ENCODE measurements around the gene CDC42BPB.
"Not testable (repeated sequence)": the region's sequence is repeated elsewhere in the genome, so short reads cannot be mapped to it uniquely, and the experiment has no call there.

Gene CDC42BPB

DNA sequence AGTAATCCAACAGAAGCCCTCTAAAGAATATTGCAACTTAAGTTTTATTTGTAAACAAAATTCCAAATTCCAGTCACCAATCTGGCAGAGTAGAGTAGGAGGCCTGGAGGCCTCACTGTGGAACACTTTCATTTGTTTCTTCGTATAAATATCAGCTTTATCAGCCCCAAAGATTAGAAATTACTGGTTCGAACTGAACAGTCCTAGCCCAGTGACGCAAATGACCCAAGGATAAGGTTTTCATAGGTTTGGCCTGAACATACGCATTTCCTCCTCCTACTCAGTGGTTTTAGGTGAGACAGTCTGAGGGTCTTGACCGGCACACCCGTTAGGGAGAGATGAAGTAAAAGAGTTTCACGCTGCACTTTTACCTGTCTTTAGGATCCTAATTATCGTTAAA is 1.7 kb downstream of the CDC42BPB start:
- TF ChIP-seq, protein P1, sequence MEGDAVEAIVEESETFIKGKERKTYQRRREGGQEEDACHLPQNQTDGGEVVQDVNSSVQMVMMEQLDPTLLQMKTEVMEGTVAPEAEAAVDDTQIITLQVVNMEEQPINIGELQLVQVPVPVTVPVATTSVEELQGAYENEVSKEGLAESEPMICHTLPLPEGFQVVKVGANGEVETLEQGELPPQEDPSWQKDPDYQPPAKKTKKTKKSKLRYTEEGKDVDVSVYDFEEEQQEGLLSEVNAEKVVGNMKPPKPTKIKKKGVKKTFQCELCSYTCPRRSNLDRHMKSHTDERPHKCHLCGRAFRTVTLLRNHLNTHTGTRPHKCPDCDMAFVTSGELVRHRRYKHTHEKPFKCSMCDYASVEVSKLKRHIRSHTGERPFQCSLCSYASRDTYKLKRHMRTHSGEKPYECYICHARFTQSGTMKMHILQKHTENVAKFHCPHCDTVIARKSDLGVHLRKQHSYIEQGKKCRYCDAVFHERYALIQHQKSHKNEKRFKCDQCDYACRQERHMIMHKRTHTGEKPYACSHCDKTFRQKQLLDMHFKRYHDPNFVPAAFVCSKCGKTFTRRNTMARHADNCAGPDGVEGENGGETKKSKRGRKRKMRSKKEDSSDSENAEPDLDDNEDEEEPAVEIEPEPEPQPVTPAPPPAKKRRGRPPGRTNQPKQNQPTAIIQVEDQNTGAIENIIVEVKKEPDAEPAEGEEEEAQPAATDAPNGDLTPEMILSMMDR (IDR thresholded peaks at IDR 0.05; ENCODE audit: insufficient read depth, low read length, poor library complexity, severe bottlenecking), result no peak
- TF ChIP-seq EZH2phosphoT487 (conservative IDR thresholded peaks at IDR 0.05; ENCODE audit: low read length), result no peak
- Histone ChIP-seq H3K9me3 (ENCODE audit: insufficient read depth, low read length) (no peaks in the 10 kb centered on the region), H3K4me3 (ENCODE audit: insufficient read depth, low read length, poor library complexity, severe bottlenecking) (no peak overlapping the region), H3K36me3 (ENCODE audit: low read length) (no peaks in the 10 kb centered on the region), H3K79me2 (ENCODE audit: insufficient read depth, low read length) (no peaks in the 10 kb centered on the region), H2AFZ (ENCODE audit: low read depth, low read length, severe bottlenecking) (no peak overlapping the region), H3K27ac (ENCODE audit: low read depth, low read length) (no peak overlapping the region), H3F3A (ENCODE audit: insufficient read depth) (no peaks in the 10 kb centered on the region), H3K27me3 (ENCODE audit: low read length) (no peaks in the 10 kb centered on the region), H3K4me2 (ENCODE audit: low read depth, low read length, poor library complexity, severe bottlenecking) (no peak overlapping the region), H3K9ac (ENCODE audit: low read length) (no peak overlapping the region), H4K20me1 (ENCODE audit: low read depth, low read length) (no peaks in the 10 kb centered on the region), H3K9me2 (replicated peaks; ENCODE audit: insufficient read depth, low read length) (no peaks in the 10 kb centered on the region)

DNA sequence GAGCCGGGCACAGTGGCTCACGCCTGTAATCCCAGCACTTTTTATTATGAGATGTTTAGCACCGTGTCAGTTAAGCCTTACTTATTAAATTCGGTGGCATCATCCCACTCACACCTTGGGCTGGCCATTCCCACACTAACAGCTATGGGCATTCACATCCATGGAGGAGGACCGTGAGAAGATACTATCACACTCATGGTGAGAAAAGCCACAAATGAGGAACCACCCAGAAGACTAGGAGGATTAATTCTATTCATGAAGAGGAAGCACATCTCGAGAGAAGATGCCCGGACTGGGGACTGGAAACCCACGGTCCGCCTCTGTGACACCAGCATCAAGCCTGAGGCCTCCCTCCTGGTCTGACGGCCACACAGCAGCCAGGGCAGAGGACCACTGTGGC is 4.9 kb downstream of the CDC42BPB start:
- H3K4me2 ChIP-seq (ENCODE audit: low read depth, low read length, poor library complexity, severe bottlenecking), result no peak overlapping the region
- TF ChIP-seq EZH2phosphoT487 (conservative IDR thresholded peaks at IDR 0.05; ENCODE audit: low read length), result no peak
- TF ChIP-seq, protein P1 (IDR thresholded peaks at IDR 0.05; ENCODE audit: insufficient read depth, low read length, poor library complexity, severe bottlenecking), result no peak
- no peaks in the 10 kb centered on the region for H3F3A ChIP-seq (ENCODE audit: insufficient read depth)
- no peak overlapping the region for H3K27ac ChIP-seq (ENCODE audit: low read depth, low read length)
- H3K9me2 ChIP-seq (replicated peaks; ENCODE audit: insufficient read depth, low read length), result no peaks in the 10 kb centered on the region
- no peaks in the 10 kb centered on the region for H3K36me3 ChIP-seq (ENCODE audit: low read length)
- H3K4me3 ChIP-seq (ENCODE audit: insufficient read depth, low read length, poor library complexity, severe bottlenecking), result no peak overlapping the region
- H3K27me3 ChIP-seq (ENCODE audit: low read length), result no peaks in the 10 kb centered on the region
- no peak overlapping the region for H3K9ac ChIP-seq (ENCODE audit: low read length)
- no peaks in the 10 kb centered on the region for H4K20me1 ChIP-seq (ENCODE audit: low read depth, low read length)
- H2AFZ ChIP-seq (ENCODE audit: low read depth, low read length, severe bottlenecking), result no peak overlapping the region
- no peaks in the 10 kb centered on the region for H3K9me3 ChIP-seq (ENCODE audit: insufficient read depth, low read length)
- H3K79me2 ChIP-seq (ENCODE audit: insufficient read depth, low read length), result no peaks in the 10 kb centered on the region

DNA sequence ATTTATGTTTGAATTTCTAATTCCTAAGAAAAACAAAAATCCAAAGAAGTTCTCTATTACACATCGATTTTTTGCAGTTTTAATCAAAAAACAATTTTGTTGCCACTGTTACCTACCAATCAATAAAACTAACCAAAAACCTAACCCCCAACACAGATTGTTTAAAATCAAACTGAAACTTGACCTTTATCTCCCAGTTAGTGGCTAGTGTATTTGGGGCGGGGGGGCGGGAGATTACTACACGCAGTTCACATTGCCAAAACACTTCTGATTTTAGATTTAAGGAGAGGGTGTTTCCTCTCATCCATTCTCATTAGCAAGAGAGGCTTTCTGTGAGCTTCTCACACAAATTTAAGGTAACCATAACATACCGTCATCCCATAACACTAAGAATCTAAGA is 6.4 kb downstream of the CDC42BPB start:
- H3K9ac ChIP-seq (ENCODE audit: low read length), result no peak overlapping the region
- H3K79me2 ChIP-seq (ENCODE audit: insufficient read depth, low read length), result no peaks in the 10 kb centered on the region
- no peak overlapping the region for H3K27ac ChIP-seq (ENCODE audit: low read depth, low read length)
- H3K9me2 ChIP-seq (replicated peaks; ENCODE audit: insufficient read depth, low read length), result no peaks in the 10 kb centered on the region
- H4K20me1 ChIP-seq (ENCODE audit: low read depth, low read length), result no peaks in the 10 kb centered on the region
- H2AFZ ChIP-seq (ENCODE audit: low read depth, low read length, severe bottlenecking), result no peak overlapping the region
- no peaks in the 10 kb centered on the region for H3K27me3 ChIP-seq (ENCODE audit: low read length)
- H3K4me3 ChIP-seq (ENCODE audit: insufficient read depth, low read length, poor library complexity, severe bottlenecking), result no peak overlapping the region
- no peak for TF ChIP-seq EZH2phosphoT487 (conservative IDR thresholded peaks at IDR 0.05; ENCODE audit: low read length)
- TF ChIP-seq, protein P1 (IDR thresholded peaks at IDR 0.05; ENCODE audit: insufficient read depth, low read length, poor library complexity, severe bottlenecking), result no peak
- H3K4me2 ChIP-seq (ENCODE audit: low read depth, low read length, poor library complexity, severe bottlenecking), result no peak overlapping the region
- H3K9me3 ChIP-seq (ENCODE audit: insufficient read depth, low read length), result no peaks in the 10 kb centered on the region
- H3F3A ChIP-seq (ENCODE audit: insufficient read depth), result no peaks in the 10 kb centered on the region
- no peaks in the 10 kb centered on the region for H3K36me3 ChIP-seq (ENCODE audit: low read length)

DNA sequence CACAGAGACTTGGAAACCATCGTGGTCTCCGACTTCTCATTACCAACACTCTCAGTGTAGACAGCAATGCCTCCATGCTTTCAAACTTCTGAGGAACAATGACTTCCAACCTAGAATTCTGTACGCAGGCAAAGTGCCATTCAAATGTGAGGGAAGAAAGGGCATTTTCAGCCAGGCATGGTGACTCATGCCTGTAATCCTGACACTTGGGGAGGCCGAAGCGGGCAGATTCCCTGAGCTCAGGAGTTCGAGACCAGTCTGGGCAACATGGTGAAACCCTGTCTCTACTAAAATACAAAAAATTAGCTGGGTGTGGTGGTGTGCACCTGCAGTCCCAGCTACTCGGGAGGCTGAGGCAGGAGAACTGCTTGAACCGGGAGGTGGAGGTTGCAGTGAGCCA is 9.9 kb downstream of the CDC42BPB start:
- H3F3A ChIP-seq (ENCODE audit: insufficient read depth); H3K9me3 ChIP-seq (ENCODE audit: insufficient read depth, low read length); H3K9me2 ChIP-seq (replicated peaks; ENCODE audit: insufficient read depth, low read length); H3K27me3 ChIP-seq (ENCODE audit: low read length); H3K9ac ChIP-seq (ENCODE audit: low read length); H3K27ac ChIP-seq (ENCODE audit: low read depth, low read length); H3K79me2 ChIP-seq (ENCODE audit: insufficient read depth, low read length); H3K4me3 ChIP-seq (ENCODE audit: insufficient read depth, low read length, poor library complexity, severe bottlenecking); H4K20me1 ChIP-seq (ENCODE audit: low read depth, low read length); H2AFZ ChIP-seq (ENCODE audit: low read depth, low read length, severe bottlenecking); H3K36me3 ChIP-seq (ENCODE audit: low read length); H3K4me2 ChIP-seq (ENCODE audit: low read depth, low read length, poor library complexity, severe bottlenecking): not testable (repeated sequence)

Measured in SU-DHL-6 (cell line).